ENCODE data around the gene GRM6. TPM values are rescaled to one million over a fixed set of nuclear protein-coding genes. Genes with fewer than 3 reads are reported as not detected.

Gene GRM6
- total RNA-seq, 1 experiment from 2014 or later: 0.33 TPM

- TF ChIP-seq HMGA2 (CRISPR knock-in tag; IDR thresholded peaks at IDR 0.05): no peak
- TF ChIP-seq PRRX2 (CRISPR knock-in tag; IDR thresholded peaks at IDR 0.05): no peak
- no peak for TF ChIP-seq CDX4 (CRISPR knock-in tag; IDR thresholded peaks at IDR 0.05; ENCODE audit: borderline replicate concordance)
- no peak for TF ChIP-seq ZNF232 (CRISPR knock-in tag; IDR thresholded peaks at IDR 0.05)
- TF ChIP-seq ESRRA (CRISPR knock-in tag; IDR thresholded peaks at IDR 0.05; ENCODE audit: borderline replicate concordance): no peak
- no peak for TF ChIP-seq TP53 (CRISPR knock-in tag; IDR thresholded peaks at IDR 0.05)
- no peak for TF ChIP-seq RORB (CRISPR knock-in tag; IDR thresholded peaks at IDR 0.05)
- TF ChIP-seq SP1 (CRISPR knock-in tag; conservative IDR thresholded peaks at IDR 0.05): no peak
- TF ChIP-seq EMX1 (CRISPR knock-in tag; IDR thresholded peaks at IDR 0.05): no peak
- TF ChIP-seq NFE2L1 (CRISPR knock-in tag; IDR thresholded peaks at IDR 0.05): no peak
These were observed 11.4 kb upstream of the GRM6 start (continued) for GRCh38 chr5:179006564-179006963.

- ATAC-seq: no peak
- peaks cover 28% of the 10 kb centered on the region for H3K4me1 Mint-ChIP-seq
- POLR2A ChIA-PET: no interaction called here
- TF ChIP-seq GABPB1 (CRISPR knock-in tag; IDR thresholded peaks at IDR 0.05) (no peak), ZBTB21 (CRISPR knock-in tag; IDR thresholded peaks at IDR 0.05; ENCODE audit: borderline replicate concordance) (no peak), MLX (CRISPR knock-in tag; IDR thresholded peaks at IDR 0.05) (no peak), HMGXB4 (CRISPR knock-in tag; IDR thresholded peaks at IDR 0.05) (no peak), FOXP4 (CRISPR knock-in tag; IDR thresholded peaks at IDR 0.05) (no peak), FOXJ3 (CRISPR knock-in tag; IDR thresholded peaks at IDR 0.05; ENCODE audit: borderline replicate concordance) (no peak), NR2C2 (CRISPR knock-in tag; IDR thresholded peaks at IDR 0.05) (no peak), ETV6 (CRISPR knock-in tag; IDR thresholded peaks at IDR 0.05) (no peak), STAT6 (CRISPR knock-in tag; conservative IDR thresholded peaks at IDR 0.05; ENCODE audit: low read depth) (no peak), ERG (CRISPR knock-in tag; IDR thresholded peaks at IDR 0.05) (no peak), AFF4 (CRISPR knock-in tag; IDR thresholded peaks at IDR 0.05; ENCODE audit: borderline replicate concordance) (no peak), ELF4 (CRISPR knock-in tag; IDR thresholded peaks at IDR 0.05; ENCODE audit: low read depth) (no peak)
These were observed 3.3 kb upstream of the GRM6 start for GRCh38 chr5:178998441-178998840.

More at GRCh38 chr5:178998441-178998840, 3.3 kb upstream of the GRM6 start:
- peaks cover 47% of the 10 kb centered on the region for H3K27me3 Mint-ChIP-seq (ENCODE audit: low read depth)
- DNase-seq (ENCODE audit: low spot score): no peak
- 0 out of 2 replicates have a peak, but pooled peaks cover 5% of the 10 kb centered on the region for H3K36me3 Mint-ChIP-seq
- H3K9me3 Mint-ChIP-seq: peaks cover 22% of the 10 kb centered on the region
- CTCF ChIA-PET: no interaction called here
- no peak overlapping the region for H3K27ac Mint-ChIP-seq
- H3K4me3 Mint-ChIP-seq: no peak overlapping the region

All from WTC11 (cell line).